NCI-H2081 treated with DMSO at 0.1 percent for 48 hours (cell line): ENCODE results near the gene IQCH.

Experiments
- DNase-seq: peaks from one replicate; lab custom pipeline; 2025; lab: John Stamatoyannopoulos, UW

The IQCH gene

GRCh38 chr15:67504056-67504455 is 249.5 kb downstream of the IQCH start:
- DNase-seq: no peak

DNA sequence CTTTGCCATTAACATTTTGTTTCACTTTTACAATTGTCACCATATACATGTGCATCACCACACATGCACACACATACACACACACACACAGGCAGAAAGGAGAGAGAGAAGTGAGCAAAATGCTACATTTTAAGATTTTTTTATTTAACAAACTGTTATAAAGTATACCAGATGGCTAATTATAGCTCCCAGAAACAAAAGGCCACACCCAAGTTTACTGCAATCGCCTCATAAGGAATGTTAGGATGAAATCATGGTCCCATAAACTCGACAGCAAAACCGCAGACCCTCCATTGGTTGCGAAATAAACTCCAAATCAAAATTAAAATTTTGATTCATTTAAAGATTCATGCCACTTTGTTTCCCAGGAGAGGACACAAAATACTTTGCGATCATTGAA is 250.2 kb downstream of the IQCH start:
- no peak for DNase-seq

GRCh38 chr15:67505675-67506572 is 251.3 kb downstream of the IQCH start:
- DNase-seq: no peak

- DNase-seq: no peak
Measured at GRCh38 chr15:67506775-67507747, 252.5 kb downstream of the IQCH start.

- no peak for DNase-seq
Measured at GRCh38 chr15:67508407-67508806, 253.8 kb downstream of the IQCH start.

DNA sequence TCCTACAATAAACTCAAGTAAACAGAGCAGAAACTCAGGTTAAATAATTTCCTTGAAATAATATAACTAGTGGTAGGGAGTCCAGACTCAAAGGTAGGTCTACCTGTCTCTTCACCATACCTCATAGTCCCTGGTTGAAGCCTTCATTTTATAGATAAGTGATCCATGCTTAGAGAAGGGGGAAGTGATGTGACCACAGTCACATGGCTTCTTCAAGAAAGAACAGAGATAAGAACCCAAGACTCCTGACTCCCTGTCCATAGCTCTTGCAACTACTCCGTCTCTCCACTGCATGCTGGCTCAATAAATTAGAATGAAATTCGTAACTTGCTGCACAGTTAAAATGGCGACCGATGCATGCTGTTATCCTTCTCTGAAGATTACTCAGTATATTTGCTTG is 255.3 kb downstream of the IQCH start:
- no peak for DNase-seq

DNA sequence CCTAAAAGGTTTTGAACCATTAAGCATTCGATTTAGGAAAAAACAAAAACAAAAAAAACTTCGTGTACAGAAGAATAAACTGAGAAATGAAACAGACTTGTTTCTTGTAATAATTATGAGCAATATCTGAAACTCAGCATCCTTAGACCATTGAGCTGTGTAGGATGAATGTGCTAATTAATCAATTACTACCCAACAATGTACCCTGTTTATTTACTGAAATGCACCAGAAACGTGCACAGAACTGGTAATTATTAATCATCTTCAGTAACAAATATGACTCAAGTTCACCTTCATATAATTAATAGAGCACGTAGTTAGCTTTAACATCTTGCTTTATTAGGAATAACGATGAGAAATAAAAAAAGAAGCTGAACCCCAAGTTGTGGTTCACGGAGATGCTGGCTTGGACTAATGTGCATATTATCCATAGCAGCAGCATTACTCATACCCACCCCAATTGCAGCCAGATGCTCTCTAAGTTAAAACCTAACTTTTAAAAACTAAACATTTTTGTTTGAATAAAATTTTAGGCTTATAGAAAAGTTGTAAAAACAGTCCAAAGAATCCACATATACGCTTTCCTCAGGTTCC is 256.1 kb downstream of the IQCH start:
- DNase-seq: no peak

- no peak for DNase-seq
Measured at GRCh38 chr15:67511606-67512005, 257.0 kb downstream of the IQCH start.

DNA sequence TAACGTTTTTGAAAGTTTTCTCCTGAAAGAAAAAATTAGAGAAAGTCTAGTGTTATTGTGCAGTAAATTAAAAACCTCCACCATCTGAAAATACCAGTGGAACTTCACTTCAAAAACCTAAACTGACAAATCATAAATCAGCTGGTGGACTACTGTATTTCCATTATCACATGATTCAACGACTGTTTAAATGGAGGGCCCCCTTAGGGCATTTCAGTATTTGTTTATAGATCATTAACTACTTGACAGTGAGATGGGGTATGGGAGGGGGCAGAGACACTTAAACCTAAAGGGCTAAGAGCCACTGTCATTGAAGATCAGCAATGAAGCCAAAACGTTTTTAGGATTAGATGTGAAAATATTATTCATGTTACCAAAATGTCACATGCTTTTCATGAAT is 257.6 kb downstream of the IQCH start:
- no peak for DNase-seq

DNA sequence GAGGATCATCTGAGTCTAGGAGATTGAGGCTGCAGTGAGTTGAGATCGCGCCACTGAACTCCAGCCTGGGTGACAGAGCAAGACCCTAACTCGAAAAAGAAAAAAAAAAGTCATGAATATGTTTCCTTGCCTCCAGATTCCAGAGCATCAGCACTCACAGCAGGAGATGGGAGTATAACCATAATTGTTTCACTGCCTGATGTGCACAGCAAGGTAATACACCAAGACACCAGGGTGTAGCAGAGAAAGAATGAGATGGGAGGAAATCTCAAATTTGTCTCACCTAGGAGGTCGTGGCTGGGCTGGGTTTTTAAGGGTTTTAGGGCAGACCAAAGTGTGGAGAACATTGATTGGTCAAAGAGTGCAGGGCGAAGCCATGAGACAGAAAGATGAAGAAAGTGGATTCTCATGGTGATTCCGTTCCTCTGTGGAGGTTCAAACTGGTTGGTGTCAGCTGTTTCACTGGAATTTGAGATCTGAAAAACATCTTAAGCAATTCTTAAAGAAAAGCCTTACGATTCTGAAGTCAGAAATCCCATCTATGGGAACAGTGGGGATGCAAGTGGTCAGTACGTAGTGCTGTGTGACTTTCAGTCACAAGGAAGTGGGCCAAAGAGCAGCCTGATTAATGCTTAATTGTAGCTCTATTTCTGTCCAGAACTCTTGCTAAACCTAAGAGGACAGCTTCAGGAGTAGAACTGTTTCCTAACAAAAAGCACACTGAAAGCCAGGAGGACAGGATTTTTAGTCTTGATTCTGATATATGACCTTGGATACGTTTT is 258.5 kb downstream of the IQCH start:
- DNase-seq: no peak

DNA sequence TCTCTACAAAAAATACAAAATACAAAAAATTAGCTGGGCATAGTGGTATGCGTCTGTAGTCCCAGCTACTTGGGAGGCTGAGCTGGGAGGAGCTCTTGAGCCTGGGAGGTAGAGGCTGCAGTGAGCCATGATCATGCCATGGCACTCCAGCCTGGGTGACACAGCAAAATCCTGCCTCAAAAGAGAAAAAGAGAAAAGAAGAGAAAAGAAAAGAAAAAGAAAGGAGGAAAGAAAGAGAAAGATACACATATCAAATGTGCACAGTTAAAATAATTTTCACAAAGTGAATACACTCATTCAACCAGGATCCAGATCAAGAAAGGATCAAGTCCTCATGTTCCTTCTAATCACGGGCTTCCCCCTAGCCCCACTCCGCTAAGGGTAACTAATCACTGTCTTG is 260.5 kb downstream of the IQCH start:
- no peak for DNase-seq

DNA sequence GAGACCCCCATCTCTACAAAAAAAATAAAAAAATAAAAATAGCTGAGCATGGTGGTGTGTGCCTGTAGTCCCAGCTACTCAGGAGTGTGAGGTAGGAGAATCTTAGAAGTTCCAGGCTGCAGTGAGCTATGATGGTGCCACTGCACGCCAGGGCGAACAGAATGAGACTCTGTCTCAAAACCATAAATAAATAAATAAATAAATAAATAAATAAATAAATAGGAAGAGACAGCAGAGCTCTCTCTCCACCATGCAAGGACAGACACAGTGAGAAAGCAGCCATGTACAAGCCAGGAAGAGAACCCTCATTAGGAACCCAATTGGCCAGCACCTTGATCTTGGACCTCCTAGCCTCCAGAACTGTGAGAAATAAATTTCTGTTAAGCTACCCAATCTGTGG is 261.0 kb downstream of the IQCH start:
- DNase-seq: no peak

DNA sequence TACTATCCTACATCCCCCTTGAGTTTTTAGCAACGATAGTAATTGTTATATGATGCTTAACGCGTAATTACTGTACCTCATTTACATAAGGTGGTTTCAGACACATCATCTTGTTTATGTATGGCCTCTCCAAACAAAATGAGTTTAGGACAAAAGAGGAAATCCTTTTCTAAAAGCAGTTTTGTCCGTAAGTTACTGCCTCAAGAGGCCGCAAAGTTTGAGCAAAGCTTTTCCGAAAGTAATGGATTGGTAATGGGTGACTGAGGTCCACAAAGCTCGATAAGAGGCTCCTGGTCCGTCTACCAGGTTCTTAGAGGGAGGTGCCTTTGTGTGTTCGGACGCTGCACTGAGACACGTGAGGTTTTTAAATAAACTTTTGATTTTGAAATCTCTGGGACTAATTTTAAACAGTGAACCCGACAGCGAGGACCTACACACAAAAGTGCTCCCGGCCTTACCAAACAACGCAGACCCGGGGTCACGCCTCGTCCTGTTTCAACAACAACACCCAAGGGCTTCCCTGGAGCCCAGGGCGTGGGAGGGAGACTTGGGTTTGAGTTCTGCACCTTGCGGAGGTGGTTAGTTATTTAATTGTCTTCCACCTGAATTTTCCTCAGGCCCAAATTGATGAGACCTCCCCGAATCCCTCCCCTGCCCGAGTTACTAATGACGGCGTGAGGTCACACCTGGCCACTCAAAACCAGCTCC is 265.9 kb downstream of the IQCH start:
- DNase-seq: no peak

GRCh38 chr15:67521029-67521782 is 266.6 kb downstream of the IQCH start, which contains the start of gene C15orf61:
Gene C15orf61 (plus strand): TSS chr15:67521131. CDS start chr15:67521249, 118 bp downstream.
- peak; percentile 52 for DNase-seq

- no peak for DNase-seq
Measured at GRCh38 chr15:67521783-67522568, 267.4 kb downstream of the IQCH start.

DNA sequence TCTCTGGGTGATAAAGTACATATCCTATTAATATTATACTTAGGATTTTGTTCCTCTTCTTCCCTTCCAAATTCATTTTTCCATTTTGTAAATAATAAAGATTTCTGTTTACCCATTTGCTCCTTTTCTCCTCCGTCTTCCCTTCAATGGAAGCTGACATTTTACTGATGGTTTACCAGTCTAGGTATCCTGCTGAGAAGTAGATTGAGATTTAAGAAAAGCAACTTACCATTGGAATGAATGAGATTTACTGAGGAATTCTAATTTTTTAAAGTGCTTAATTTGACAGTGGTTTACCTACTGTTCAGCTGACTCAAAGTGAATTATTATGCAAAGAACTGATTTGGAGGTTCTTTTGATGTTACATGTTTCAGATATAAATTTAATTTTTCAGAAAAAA is 268.7 kb downstream of the IQCH start:
- DNase-seq: no peak

DNA sequence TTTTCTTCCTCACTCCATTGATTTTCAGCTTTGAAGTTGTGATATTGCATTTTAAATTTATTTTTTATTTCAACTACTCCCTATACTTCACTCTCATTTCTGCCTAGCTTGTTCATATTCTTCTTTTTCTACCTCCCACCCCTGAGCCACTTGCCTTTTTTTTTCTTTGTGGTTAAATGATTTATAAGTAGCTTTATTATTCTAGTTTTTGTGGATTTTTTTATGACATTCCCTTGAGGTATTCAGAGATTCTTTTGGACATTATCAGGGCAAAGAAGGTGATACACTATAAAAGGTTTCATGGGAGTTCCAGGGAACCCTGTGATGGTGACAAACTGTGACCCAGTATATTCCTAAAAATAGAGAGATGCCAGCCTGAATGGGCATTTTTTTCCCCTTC is 269.6 kb downstream of the IQCH start:
- DNase-seq: no peak

DNA sequence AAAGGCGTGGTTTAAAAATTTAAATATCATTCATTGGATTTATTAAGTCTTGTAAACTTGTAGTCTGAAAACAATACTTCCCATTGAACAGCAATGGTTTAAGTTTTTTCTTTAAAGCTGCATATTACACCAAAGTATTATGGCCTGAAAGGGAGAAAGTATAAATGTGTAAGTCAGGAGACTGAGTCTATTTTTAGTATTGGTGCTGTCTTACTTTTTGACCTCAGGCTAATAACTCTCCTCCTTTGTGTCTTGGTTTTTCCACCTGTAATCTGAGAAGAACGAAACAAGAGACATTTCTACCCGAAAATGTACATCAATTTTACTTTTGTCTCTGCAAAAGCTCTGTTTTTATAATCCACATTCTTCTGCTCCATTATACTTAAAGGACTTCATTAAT is 273.9 kb downstream of the IQCH start:
- no peak for DNase-seq

- DNase-seq: no peak
Measured at GRCh38 chr15:67531379-67531914, 276.9 kb downstream of the IQCH start.
